Measurements from ENCODE around the gene SCN2A.

SCN2A gene

GRCh38 chr2:165239230-165239629, at the start of gene SCN2A:
SCN2A (plus strand) TSS chr2:165239414; CDS start chr2:165295824, 56,410 bp downstream.
- FAIRE-seq, result peak; percentile 94

- no peak for FAIRE-seq
These were observed 48.0 kb upstream of the SCN2A start for GRCh38 chr2:165191096-165191728.

- peak; percentile 64 for FAIRE-seq
These were observed 46.5 kb upstream of the SCN2A start for GRCh38 chr2:165192729-165193128.

GRCh38 chr2:165193178-165193777, 45.9 kb upstream of the SCN2A start:
- no peak for FAIRE-seq

- FAIRE-seq, result no peak
These were observed 42.8 kb upstream of the SCN2A start for GRCh38 chr2:165196411-165196810.

GRCh38 chr2:165197346-165197745, 41.9 kb upstream of the SCN2A start:
- no peak for FAIRE-seq

GRCh38 chr2:165198181-165198580, 41.0 kb upstream of the SCN2A start:
- FAIRE-seq, result no peak

GRCh38 chr2:165202239-165202638, 37.0 kb upstream of the SCN2A start:
- peak; percentile 79 for FAIRE-seq

- peak; percentile 99 for FAIRE-seq
These were observed 35.3 kb upstream of the SCN2A start, which contains the start of gene SCN3A for GRCh38 chr2:165203689-165204559. SCN3A (minus strand) TSS chr2:165204050; CDS start chr2:165176394, 27,656 bp downstream.

GRCh38 chr2:165205865-165206264, 33.3 kb upstream of the SCN2A start:
- FAIRE-seq, result no peak

GRCh38 chr2:165208094-165208493, 31.1 kb upstream of the SCN2A start:
- FAIRE-seq, result no peak

GRCh38 chr2:165214093-165214492, 25.1 kb upstream of the SCN2A start:
- FAIRE-seq, result no peak

GRCh38 chr2:165219481-165219880, 19.7 kb upstream of the SCN2A start:
- no peak for FAIRE-seq

GRCh38 chr2:165224941-165225340, 14.3 kb upstream of the SCN2A start:
- no peak for FAIRE-seq

GRCh38 chr2:165227571-165227970, 11.6 kb upstream of the SCN2A start:
- no peak for FAIRE-seq

GRCh38 chr2:165237056-165237455, 2.2 kb upstream of the SCN2A start:
- no peak for FAIRE-seq

- no peak for FAIRE-seq
These were observed 919 bp upstream of the SCN2A start for GRCh38 chr2:165238295-165238694.

GRCh38 chr2:165239856-165240515, 772 bp downstream of the SCN2A start:
- FAIRE-seq, result no peak

- FAIRE-seq, result no peak
These were observed 1.7 kb downstream of the SCN2A start for GRCh38 chr2:165240916-165241315.

- FAIRE-seq, result no peak
These were observed 6.0 kb downstream of the SCN2A start for GRCh38 chr2:165245081-165245793.

GRCh38 chr2:165248238-165248637, 9.0 kb downstream of the SCN2A start:
- FAIRE-seq, result no peak

- FAIRE-seq, result no peak
These were observed 12.2 kb downstream of the SCN2A start for GRCh38 chr2:165251366-165251765.

Measured in islet of Langerhans (tissue), 1 donor.